ENCODE data around the gene BRD2. TPM values are rescaled to one million over a fixed set of nuclear protein-coding genes. Genes with fewer than 3 reads are reported as not detected.
A peak's percentile ranks its signal among the peaks of the same experiment; 100 is the strongest.

BRD2 gene
- total RNA-seq, 2 donors from 2014 or later: 238 to 291 TPM

GRCh38 chr6:32980488-32981038 is 12.2 kb downstream of the BRD2 start:
- H3K27ac Mint-ChIP-seq: no peak overlapping the region
- H3K9me3 Mint-ChIP-seq: no peaks in the 10 kb centered on the region
- no peak overlapping the region for H3K4me3 Mint-ChIP-seq

DNA sequence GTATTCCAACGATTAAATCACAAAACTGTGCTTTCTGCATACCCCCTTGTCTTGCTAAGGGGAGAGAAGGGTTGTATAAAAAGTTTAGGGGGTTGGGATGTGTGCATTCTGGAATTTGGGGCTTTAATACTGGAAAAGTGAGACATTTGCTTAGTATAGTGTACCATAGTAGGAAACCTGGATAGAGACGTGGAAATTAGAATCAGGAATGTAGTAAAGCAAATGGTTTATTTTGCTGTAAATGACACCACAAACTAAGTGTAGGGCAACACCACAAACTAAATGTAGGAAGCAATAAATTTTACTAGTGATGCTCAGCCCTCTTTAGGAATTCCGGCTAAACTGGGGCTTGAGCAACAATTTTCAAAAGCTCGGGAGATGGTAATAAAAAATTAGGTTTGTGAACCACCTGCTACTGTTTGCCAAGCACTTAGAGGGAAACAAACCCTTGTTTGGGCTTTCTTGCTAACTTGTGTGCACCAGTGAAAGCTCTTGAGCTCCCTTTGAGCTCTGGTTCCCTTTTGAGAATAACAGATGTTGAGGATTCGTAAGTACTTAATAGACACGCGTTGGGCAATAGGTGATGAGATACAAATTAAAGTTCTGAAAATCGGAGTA is 13.8 kb downstream of the BRD2 start:
- no peaks in the 10 kb centered on the region for H3K9me3 Mint-ChIP-seq
- peaks cover 50% of the 10 kb centered on the region for H3K4me1 Mint-ChIP-seq (ENCODE audit: low read depth)
- H3K27ac Mint-ChIP-seq: peak overlapping the region; percentile 86
- peaks cover 18 to 41% of the 10 kb centered on the region in 2 donors for H3K36me3 Mint-ChIP-seq (ENCODE audit: insufficient read depth in 2 of 2)
- DNase-seq: no peak
- H3K27me3 Mint-ChIP-seq (ENCODE audit: low read depth): no peaks in the 10 kb centered on the region
- H3K4me3 Mint-ChIP-seq: no peak overlapping the region
- no peak for ATAC-seq (replicated peaks in 1 of 2)

More at GRCh38 chr6:32980488-32981038, 12.2 kb downstream of the BRD2 start:
- H3K27me3 Mint-ChIP-seq (ENCODE audit: low read depth): no peaks in the 10 kb centered on the region
- DNase-seq (no peak), ATAC-seq (replicated peaks in 1 of 2) (peak in 1 of 2 donors; percentile 0)
- H3K4me1 Mint-ChIP-seq (ENCODE audit: low read depth): peaks cover 66% of the 10 kb centered on the region
- H3K36me3 Mint-ChIP-seq (ENCODE audit: insufficient read depth in 2 of 2): peaks cover 32 to 57% of the 10 kb centered on the region in 2 donors

- no peaks in the 10 kb centered on the region for H3K9me3 Mint-ChIP-seq
- H3K4me3 Mint-ChIP-seq: no peak overlapping the region
- H3K27me3 Mint-ChIP-seq (ENCODE audit: low read depth): no peaks in the 10 kb centered on the region
- no peak for DNase-seq
- H3K36me3 Mint-ChIP-seq (ENCODE audit: insufficient read depth in 2 of 2): peaks cover 12 to 34% of the 10 kb centered on the region in 2 donors
- no peak overlapping the region for H3K27ac Mint-ChIP-seq
- H3K4me1 Mint-ChIP-seq (ENCODE audit: low read depth): peaks cover 43% of the 10 kb centered on the region
- no peak for ATAC-seq (replicated peaks in 1 of 2)
Observed at GRCh38 chr6:32982702-32983492, 14.5 kb downstream of the BRD2 start.

- ATAC-seq (replicated peaks in 1 of 2): peak in 1 of 2 donors; percentile 4
- peaks cover 8 to 28% of the 10 kb centered on the region in 2 donors for H3K36me3 Mint-ChIP-seq (ENCODE audit: insufficient read depth in 2 of 2)
- peak overlapping the region; percentile 8 for H3K27ac Mint-ChIP-seq
- H3K4me1 Mint-ChIP-seq (ENCODE audit: low read depth): peaks cover 41% of the 10 kb centered on the region
- H3K4me3 Mint-ChIP-seq: peak overlapping the region in 1 of 2 donors; percentile 10
- no peak for DNase-seq
- no peaks in the 10 kb centered on the region for H3K9me3 Mint-ChIP-seq
- no peaks in the 10 kb centered on the region for H3K27me3 Mint-ChIP-seq (ENCODE audit: low read depth)
Observed at GRCh38 chr6:32983493-32983848, 15.1 kb downstream of the BRD2 start.

DNA sequence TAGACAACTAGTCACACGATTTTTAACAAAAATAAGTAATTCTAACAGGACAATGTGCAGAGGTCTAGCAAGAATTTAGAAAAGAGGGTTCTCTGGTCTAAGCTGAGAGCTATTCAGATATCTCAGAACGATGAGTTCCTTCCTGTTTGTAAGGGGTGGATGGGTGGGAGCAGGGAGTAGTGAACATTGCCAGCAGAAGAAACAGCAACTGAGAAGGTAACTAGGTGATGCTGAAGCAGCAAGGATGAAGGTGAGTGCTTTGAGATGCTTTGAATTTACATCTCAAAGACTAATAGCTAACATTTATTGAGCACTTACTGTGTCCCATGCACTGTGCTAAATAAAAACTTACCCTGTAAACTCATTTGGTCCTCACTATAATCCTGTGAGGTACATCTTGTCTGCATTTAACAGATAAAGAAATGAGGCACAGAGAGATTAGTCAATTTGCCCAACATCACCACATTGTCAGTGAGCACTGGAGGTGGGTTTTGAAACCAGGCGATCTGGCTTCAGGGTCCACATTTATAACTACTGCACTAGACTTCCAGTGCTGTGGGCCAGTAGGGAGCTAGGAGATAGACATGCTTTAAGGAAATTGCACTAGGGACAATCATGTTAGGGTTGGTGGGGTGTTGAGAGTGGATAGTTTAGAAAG is 15.7 kb downstream of the BRD2 start:
- Mint-ChIP-seq H3K4me3 (no peak overlapping the region), H3K27ac (peak overlapping the region; percentile 8), H3K27me3 (ENCODE audit: low read depth) (no peaks in the 10 kb centered on the region), H3K9me3 (no peaks in the 10 kb centered on the region), H3K36me3 (ENCODE audit: insufficient read depth in 2 of 2) (peaks cover 7 to 22% of the 10 kb centered on the region in 2 donors), H3K4me1 (ENCODE audit: low read depth) (peaks cover 34% of the 10 kb centered on the region)
- ATAC-seq (replicated peaks in 1 of 2) (peak; percentile 16 to 22), DNase-seq (no peak)

DNA sequence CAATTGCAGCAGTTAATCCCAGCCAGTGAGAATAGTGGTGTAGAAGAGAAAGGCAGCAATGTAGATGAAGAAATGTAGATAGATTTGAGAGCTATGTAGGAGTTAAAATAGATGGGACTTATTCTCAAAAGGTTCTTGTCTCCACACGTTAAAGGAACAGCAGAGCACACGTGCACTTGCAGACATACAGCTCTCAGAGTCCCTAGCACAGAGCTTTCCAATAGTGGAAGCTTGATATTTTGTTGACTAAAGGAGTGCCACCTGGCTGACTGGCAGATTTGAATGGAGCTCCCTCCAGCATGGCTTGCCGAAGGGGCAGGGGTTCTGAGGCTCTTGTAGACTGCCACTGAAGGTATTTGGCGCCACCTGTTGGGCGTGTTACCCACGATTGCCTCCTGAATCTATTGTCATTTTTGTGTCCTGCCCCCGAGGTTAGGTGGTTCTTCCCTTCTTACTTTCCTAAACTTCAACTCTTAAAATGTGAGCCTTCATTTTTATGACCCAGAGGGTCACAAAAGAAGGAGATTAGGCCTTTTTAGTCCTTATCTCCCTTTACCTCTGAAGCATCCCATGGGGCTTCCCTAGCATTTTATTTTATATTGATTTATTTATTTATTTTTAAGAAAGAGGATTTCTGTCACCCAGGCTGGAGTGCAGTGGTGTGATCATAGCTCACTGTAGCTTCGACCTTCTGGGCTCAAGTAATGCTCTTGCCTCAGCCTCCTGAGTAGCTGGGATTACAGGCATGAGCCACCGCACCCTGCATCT is 16.4 kb downstream of the BRD2 start:
- H3K9me3 Mint-ChIP-seq: no peaks in the 10 kb centered on the region
- no peak overlapping the region for H3K4me3 Mint-ChIP-seq
- DNase-seq: peak; percentile 87 to 89
- no peaks in the 10 kb centered on the region for H3K27me3 Mint-ChIP-seq (ENCODE audit: low read depth)
- H3K36me3 Mint-ChIP-seq (ENCODE audit: insufficient read depth in 2 of 2): peaks cover 4 to 15% of the 10 kb centered on the region in 2 donors
- peaks cover 36% of the 10 kb centered on the region for H3K4me1 Mint-ChIP-seq (ENCODE audit: low read depth)
- peak overlapping the region; percentile 8 for H3K27ac Mint-ChIP-seq
- ATAC-seq (replicated peaks in 1 of 2): peak; percentile 63 to 79

DNA sequence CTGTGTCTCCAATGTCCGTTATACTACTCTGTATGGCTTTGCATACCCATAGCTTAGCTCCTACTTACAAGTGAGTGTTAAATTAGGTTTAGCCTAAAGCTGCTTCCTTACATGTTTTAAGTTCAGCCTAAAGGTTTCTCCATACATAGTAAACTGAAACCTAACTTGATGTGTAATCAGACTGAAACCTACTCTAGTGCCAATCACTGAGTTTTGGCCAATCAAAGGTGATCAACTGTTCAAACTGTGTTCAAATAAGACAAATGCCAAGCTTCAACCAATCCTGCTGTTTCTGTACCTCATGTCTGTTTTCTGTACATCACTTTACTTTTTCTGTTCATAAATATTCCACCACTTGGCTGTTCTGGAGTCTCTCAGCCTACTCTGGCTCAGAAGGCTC is 21.0 kb downstream of the BRD2 start:
- no peak for DNase-seq
- Mint-ChIP-seq H3K4me1 (ENCODE audit: low read depth) (peaks cover 16% of the 10 kb centered on the region), H3K36me3 (ENCODE audit: insufficient read depth in 2 of 2) (no peaks in the 10 kb centered on the region), H3K9me3 (no peaks in the 10 kb centered on the region), H3K27ac (no peak overlapping the region), H3K4me3 (no peak overlapping the region), H3K27me3 (ENCODE audit: low read depth) (peaks cover 5% of the 10 kb centered on the region)
- no peak for ATAC-seq (replicated peaks in 1 of 2)

DNA sequence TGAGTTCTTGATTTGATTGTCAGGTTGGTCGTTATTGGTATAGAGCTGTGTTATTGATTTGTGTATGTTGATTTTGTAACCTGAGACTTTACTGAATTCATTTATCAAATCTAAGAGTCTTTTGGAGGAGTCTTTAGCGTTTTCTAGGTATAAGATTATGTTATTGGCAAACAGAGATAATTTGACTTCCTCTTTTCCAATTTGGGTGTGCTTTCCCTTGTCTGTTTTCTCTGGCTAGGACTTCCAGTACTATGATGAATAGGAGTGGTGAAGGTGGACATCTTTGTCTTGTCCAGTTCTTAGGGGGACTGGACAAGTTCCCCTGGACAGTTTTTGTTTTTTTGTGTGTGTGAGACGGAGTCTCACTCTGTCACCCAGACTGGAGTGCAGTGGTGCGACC is 23.6 kb downstream of the BRD2 start:
- Mint-ChIP-seq H3K27ac (no peak overlapping the region), H3K36me3 (ENCODE audit: insufficient read depth in 2 of 2) (no peaks in the 10 kb centered on the region), H3K4me3 (no peak overlapping the region), H3K4me1 (ENCODE audit: low read depth) (peaks cover 7% of the 10 kb centered on the region), H3K9me3 (no peaks in the 10 kb centered on the region), H3K27me3 (ENCODE audit: low read depth) (peaks cover 5% of the 10 kb centered on the region)
- ATAC-seq (replicated peaks in 1 of 2) (no peak), DNase-seq (no peak)

GRCh38 chr6:32993363-32993973 is 25.1 kb downstream of the BRD2 start:
- H3K36me3 Mint-ChIP-seq (ENCODE audit: insufficient read depth in 2 of 2): no peaks in the 10 kb centered on the region
- ATAC-seq (replicated peaks in 1 of 2) (no peak), DNase-seq (no peak)
- H3K4me3 Mint-ChIP-seq: no peak overlapping the region
- H3K27ac Mint-ChIP-seq: no peak overlapping the region
- peaks cover 7% of the 10 kb centered on the region for H3K4me1 Mint-ChIP-seq (ENCODE audit: low read depth)
- H3K27me3 Mint-ChIP-seq (ENCODE audit: low read depth): peaks cover 11% of the 10 kb centered on the region
- no peaks in the 10 kb centered on the region for H3K9me3 Mint-ChIP-seq

- no peak for ATAC-seq (replicated peaks in 1 of 2)
- Mint-ChIP-seq H3K36me3 (ENCODE audit: insufficient read depth in 2 of 2) (no peaks in the 10 kb centered on the region), H3K9me3 (no peaks in the 10 kb centered on the region), H3K27ac (no peak overlapping the region), H3K4me3 (no peak overlapping the region), H3K27me3 (ENCODE audit: low read depth) (peaks cover 22% of the 10 kb centered on the region), H3K4me1 (ENCODE audit: low read depth) (peaks cover 7% of the 10 kb centered on the region)
- DNase-seq: no peak
Observed at GRCh38 chr6:32995448-32995847, 27.1 kb downstream of the BRD2 start.

DNA sequence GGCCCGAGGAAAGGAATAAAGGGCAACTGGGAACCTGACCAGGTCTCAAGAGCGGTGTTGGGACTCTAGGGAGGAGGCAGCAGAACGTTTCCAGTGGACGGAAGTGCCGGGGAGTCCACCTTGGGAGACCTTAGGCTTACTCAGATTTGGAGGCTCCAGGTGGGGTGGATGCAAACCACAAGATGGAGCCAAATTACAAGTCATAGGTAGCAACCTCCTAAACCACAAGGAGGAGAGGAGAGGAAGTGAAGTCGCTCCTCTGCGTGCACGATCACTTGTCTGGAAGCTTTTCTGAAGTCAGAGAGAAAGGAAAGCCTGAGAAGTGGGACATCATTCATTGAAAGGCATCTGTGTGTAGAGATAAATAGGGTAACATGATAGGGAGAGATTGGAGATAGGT is 31.7 kb downstream of the BRD2 start:
- H3K27me3 Mint-ChIP-seq (ENCODE audit: low read depth): peaks cover 48% of the 10 kb centered on the region
- no peak overlapping the region for H3K27ac Mint-ChIP-seq
- peaks cover 12% of the 10 kb centered on the region for H3K4me1 Mint-ChIP-seq (ENCODE audit: low read depth)
- H3K9me3 Mint-ChIP-seq: no peaks in the 10 kb centered on the region
- peak overlapping the region in 1 of 2 donors; percentile 29 for H3K4me3 Mint-ChIP-seq
- DNase-seq (no peak), ATAC-seq (replicated peaks in 1 of 2) (peak; percentile 49 to 74)
- H3K36me3 Mint-ChIP-seq (ENCODE audit: insufficient read depth in 2 of 2): no peaks in the 10 kb centered on the region

- no peak overlapping the region for H3K4me3 Mint-ChIP-seq
- H3K36me3 Mint-ChIP-seq (ENCODE audit: insufficient read depth in 2 of 2): no peaks in the 10 kb centered on the region
- peaks cover 48% of the 10 kb centered on the region for H3K27me3 Mint-ChIP-seq (ENCODE audit: low read depth)
- DNase-seq (no peak), ATAC-seq (replicated peaks in 1 of 2) (no peak)
- no peak overlapping the region for H3K27ac Mint-ChIP-seq
- no peaks in the 10 kb centered on the region for H3K9me3 Mint-ChIP-seq
- H3K4me1 Mint-ChIP-seq (ENCODE audit: low read depth): peaks cover 12% of the 10 kb centered on the region
Observed at GRCh38 chr6:33001685-33002084, 33.3 kb downstream of the BRD2 start.
